Adrenal gland (tissue), 5 donors: ENCODE data around the gene KCNIP1.

ENCODE experiments used
- CTCF ChIP-seq, 6 experiments: fragments of 450-650 bp in 4 of 6; fragments of 200-600 bp in 2 of 6; sonication (generic) in 1 of 6; IDR thresholded peaks; 1 replicate in 5 of 6; 2 replicates in 1 of 6; pipeline versions ENCODE4 v1.5.1 to v1.8.0; 2016 to 2021; ENCODE audit warnings: antibody characterized with exemption in 6 of 6, mild to moderate bottlenecking in 2 of 6, moderate library complexity in 1 of 6
- POLR2A ChIP-seq, 2 donors: fragments of 450-650 bp; IDR thresholded peaks; one replicate each; pipeline ENCODE4 v1.6.1; 2017; ENCODE audit warnings: antibody characterized with exemption in 2 of 2, mild to moderate bottlenecking in 2 of 2, moderate library complexity in 1 of 2
- donor health status: DM: no; HTN: no; CAD: no.

GRCh38 chr5:170651604-170652277 is 147.9 kb downstream of the KCNIP1 start:
- TF ChIP-seq CTCF (IDR thresholded peaks at IDR 0.05) (no peak), POLR2A (IDR thresholded peaks at IDR 0.05) (no peak)
